Colonic mucosa (tissue), 4 donors: ENCODE results near the gene RPS14. TPM values are rescaled to one million over a fixed set of nuclear protein-coding genes. Genes with fewer than 3 reads are reported as not detected.
"Not testable (repeated sequence)": the region's sequence is repeated elsewhere in the genome, so short reads cannot be mapped to it uniquely, and the experiment has no call there.

Experiments used
- DNase-seq: peaks from one replicate; pipeline ENCODE4 v3.0.0-alpha.2; 2020
- H3K27ac ChIP-seq: fragments of 200-600 bp; one replicate; pipeline ENCODE4 v1.8.0; 2021
- H3K27me3 ChIP-seq: fragments of 200-600 bp; one replicate; pipeline ENCODE4 v1.8.0; 2021
- H3K36me3 ChIP-seq: fragments of 200-600 bp; one replicate; pipeline ENCODE4 v1.8.0; 2021
- H3K4me1 ChIP-seq: fragments of 200-600 bp; one replicate; pipeline ENCODE4 v1.8.0; 2021; ENCODE audit warnings: mild to moderate bottlenecking
- H3K4me3 ChIP-seq: fragments of 200-600 bp; one replicate; pipeline ENCODE4 v1.8.0; 2021
- H3K9ac ChIP-seq, 2 donors: one replicate each; pipeline ENCODE4 v1.7.0; 2013; ENCODE audit warnings: control low read depth in 2 of 2, low read depth in 2 of 2, low read length in 2 of 2
- H3K9me3 ChIP-seq: fragments of 200-600 bp; one replicate; pipeline ENCODE4 v1.8.0; 2021
- CTCF ChIP-seq: fragments of 200-600 bp; IDR thresholded peaks from one replicate; pipeline ENCODE4 v1.8.0; 2022; ENCODE audit warnings: antibody characterized with exemption, mild to moderate bottlenecking
- intact Hi-C: fragments of 100-400 bp; cut with DNase I; formaldehyde crosslinking; loops from one replicate; pipeline ENCODE4 v1.14.1; 2022
- total RNA-seq, 2 donors: library from RNA; stranded (reverse); fragmentation: NEBNext Ultra II Directional in 1 of 2; extraction: Animal tissue kit (Norgen Biotek cat#: 25700) in 1 of 2; gene quantifications; one replicate each; pipeline ENCODE4 v1.2.1, GENCODE V29; 2021
- donor health status: healthy.
- donor health status: DM: no; HTN: no; CAD: no.
- donor health status: DM: no; HTN: no; CAD: no.

Gene RPS14
- total RNA-seq, 2 donors from 2014 or later = 1,643 to 1,700 TPM

DNA sequence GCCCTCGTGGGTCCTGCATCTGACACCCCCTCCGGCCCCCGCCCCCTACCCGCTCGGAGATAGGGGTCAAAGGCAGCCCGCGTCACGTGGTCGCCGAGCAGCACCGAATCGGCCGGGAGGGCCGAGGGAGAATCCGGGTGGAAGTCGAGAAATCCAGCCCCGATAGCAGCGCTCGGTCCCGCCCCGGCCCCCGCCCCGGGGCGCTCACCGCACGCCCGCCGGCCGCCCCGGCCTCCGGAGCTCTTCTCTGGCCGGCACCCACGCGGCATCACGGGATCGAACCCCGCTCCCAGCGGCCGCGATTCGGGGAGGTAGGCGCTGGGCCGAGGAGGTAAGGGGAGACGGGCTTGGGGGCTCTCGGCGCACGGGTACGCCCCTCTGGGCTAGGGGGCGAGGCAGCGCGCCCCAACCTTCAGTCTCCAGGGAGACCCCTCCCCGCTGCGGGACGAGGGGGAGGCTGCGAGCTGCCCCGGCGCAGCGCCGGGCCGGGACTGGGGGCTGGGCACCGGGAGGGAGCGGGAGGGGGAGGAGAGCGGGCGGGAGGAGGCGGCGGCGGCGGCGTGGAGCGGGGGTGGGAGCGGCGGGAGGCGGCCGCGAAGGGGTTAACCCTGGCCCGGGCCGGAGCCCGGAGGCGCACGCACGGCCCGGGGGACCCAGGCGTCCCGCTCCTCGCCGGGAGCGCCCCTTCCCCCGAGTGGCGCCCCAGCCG is 36.3 kb upstream of the RPS14 start:
- intact Hi-C loops = loop anchor here (5.0 kb wide), 1 partner anchor 36 kb away; no protein-coding TSS in a partner anchor
- peaks cover 16% of the 10 kb centered on the region for H3K4me1 ChIP-seq
- DNase-seq = peak; percentile 68
- no peaks in the 10 kb centered on the region for H3K27me3 ChIP-seq
- H3K4me3 ChIP-seq = peak overlapping the region; percentile 93
- no peaks in the 10 kb centered on the region for H3K36me3 ChIP-seq
- TF ChIP-seq CTCF = no peak
- H3K27ac ChIP-seq = peak overlapping the region; percentile 89
- no peaks in the 10 kb centered on the region for H3K9me3 ChIP-seq
- peak overlapping the region; percentile 84 to 100 for H3K9ac ChIP-seq

DNA sequence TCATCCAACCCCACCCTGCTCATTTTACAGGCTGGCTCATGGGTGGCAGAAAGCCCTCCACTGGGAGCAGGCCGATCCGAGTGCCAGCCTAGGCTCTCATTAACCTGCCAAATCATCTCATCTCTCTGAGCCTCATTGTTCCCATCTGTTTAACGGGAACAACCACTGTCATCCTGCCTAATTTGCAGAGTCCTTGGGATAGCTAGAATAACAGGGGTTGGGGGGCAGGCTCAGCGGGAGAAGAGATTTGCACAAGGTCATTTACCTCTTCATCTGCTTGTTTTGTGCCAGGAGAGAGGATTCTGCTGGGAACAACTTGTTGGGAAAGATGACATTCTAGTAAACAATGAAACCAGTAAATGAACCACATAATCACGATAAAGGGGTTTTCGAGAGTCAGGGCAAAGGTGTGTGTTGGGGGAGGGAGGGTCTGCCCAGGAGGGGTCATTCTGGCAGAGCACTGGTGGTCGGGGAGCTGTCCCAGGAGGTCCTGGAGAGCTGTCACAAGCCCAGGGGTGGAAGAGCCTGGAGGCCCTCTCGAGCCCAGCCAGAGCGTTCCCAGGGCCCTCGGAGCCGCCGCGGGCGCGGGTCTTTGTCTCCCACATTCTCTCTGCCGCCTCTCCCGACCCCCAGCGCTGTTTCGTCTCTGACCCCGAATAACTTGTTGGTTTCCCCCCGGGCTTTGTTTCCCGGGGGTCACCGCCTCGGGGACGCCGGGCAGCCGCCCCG is 35.6 kb upstream of the RPS14 start:
- Histone ChIP-seq H3K27ac (peak overlapping the region; percentile 89), H3K9me3 (no peaks in the 10 kb centered on the region), H3K4me3 (peak overlapping the region; percentile 93), H3K36me3 (no peaks in the 10 kb centered on the region), H3K4me1 (peaks cover 15% of the 10 kb centered on the region), H3K27me3 (no peaks in the 10 kb centered on the region), H3K9ac (peak overlapping the region; percentile 84 to 100)
- intact Hi-C loops = loop anchor here (5.0 kb wide), 2 partner anchors 37 to 62 kb away; no protein-coding TSS in a partner anchor
- DNase-seq = no peak
- no peak for TF ChIP-seq CTCF

DNA sequence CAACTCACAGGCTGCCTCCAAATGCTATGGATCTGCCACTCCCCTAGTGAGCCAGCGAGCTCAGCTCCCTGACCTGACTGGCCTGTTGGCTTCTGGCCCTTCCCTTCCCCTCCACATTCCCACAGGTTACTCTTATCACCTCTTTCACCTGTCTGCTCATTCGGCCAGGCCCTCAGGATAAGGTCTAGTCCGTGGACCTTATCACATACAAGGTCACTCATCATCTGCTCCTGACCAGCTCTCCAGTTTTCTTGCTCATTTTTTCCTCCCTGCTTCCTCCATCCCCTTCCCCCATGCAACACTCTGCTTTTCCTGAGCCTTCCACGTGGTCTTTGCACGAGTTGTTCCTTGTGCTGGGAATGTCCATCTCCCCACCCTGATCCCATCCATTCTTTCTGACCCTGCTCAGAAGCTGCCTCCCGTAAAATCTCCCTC is 32.5 kb upstream of the RPS14 start:
- intact Hi-C loops = loop anchor here (5.0 kb wide), 1 partner anchor 65 kb away; no protein-coding TSS in a partner anchor
- H3K27ac ChIP-seq = no peak overlapping the region
- DNase-seq = no peak
- no peaks in the 10 kb centered on the region for H3K9me3 ChIP-seq
- no peaks in the 10 kb centered on the region for H3K36me3 ChIP-seq
- no peak overlapping the region for H3K4me3 ChIP-seq
- H3K9ac ChIP-seq = no peak overlapping the region
- no peaks in the 10 kb centered on the region for H3K27me3 ChIP-seq
- TF ChIP-seq CTCF = no peak
- no peaks in the 10 kb centered on the region for H3K4me1 ChIP-seq

- intact Hi-C loops = loop anchor here (5.0 kb wide), 1 partner anchor 66 kb away; no protein-coding TSS in a partner anchor
- H3K27ac ChIP-seq = no peak overlapping the region
These were observed 32.1 kb upstream of the RPS14 start for GRCh38 chr5:150481708-150481965.

DNA sequence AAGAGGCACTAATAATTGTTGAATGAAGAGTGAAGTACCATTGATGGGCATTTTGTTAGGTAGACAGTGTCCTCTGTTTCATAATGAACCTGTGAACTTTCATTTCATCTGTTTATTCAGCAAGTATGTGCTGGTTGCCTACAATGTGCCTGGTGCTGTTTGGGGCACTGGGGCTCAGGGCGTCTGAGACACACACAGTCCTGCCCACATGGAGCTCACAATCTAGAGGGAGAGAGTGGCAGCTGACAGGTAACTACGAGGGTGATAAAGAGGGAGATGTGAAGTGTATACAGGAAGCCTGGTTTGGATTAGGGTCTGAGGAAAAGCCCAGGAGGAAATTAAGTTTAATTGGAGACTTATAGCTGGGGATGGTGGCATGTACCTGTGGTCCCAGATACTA is 29.9 kb upstream of the RPS14 start:
- Histone ChIP-seq H3K4me3 (no peak overlapping the region), H3K9me3 (no peaks in the 10 kb centered on the region)
- intact Hi-C loops = no loop called here

More at GRCh38 chr5:150481708-150481965, 32.1 kb upstream of the RPS14 start:
- TF ChIP-seq CTCF = no peak
- Histone ChIP-seq H3K36me3 (no peaks in the 10 kb centered on the region), H3K4me3 (no peak overlapping the region), H3K4me1 (no peaks in the 10 kb centered on the region), H3K9me3 (no peaks in the 10 kb centered on the region), H3K9ac (no peak overlapping the region), H3K27me3 (no peaks in the 10 kb centered on the region)
- no peak for DNase-seq

DNA sequence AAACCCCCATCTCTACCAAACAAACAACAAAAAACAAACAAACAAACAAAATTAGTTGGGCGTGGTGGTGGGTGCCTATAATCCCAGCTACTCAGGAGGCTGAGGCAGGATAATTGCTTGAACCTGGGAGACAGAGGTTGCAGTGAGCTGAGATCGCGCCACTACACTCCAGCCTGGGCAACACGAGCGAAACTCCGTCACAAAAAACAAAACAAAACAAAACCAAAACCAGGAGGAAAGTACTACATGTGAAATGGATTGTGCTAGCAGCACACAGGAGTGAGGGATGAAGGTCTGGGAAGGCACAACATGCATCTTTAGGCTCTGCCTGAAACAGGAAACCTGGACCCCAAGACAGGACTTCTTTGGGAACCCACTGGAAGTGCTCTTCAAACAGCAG is 27.0 kb upstream of the RPS14 start:
- intact Hi-C loops, H3K36me3 ChIP-seq, DNase-seq, H3K9ac ChIP-seq, H3K4me3 ChIP-seq, H3K27ac ChIP-seq, H3K27me3 ChIP-seq, H3K9me3 ChIP-seq, H3K4me1 ChIP-seq: not testable (repeated sequence)

More for the DNA sequence above, 29.9 kb upstream of the RPS14 start:
- Histone ChIP-seq H3K36me3 (no peaks in the 10 kb centered on the region), H3K27ac (no peak overlapping the region), H3K9ac (no peak overlapping the region), H3K27me3 (no peaks in the 10 kb centered on the region), H3K4me1 (no peaks in the 10 kb centered on the region)
- TF ChIP-seq CTCF = no peak
- DNase-seq = no peak
